Neural cell (in vitro differentiated cells): ENCODE measurements around the gene VWA1. TPM values are rescaled to one million over a fixed set of nuclear protein-coding genes. Genes with fewer than 3 reads are reported as not detected.
"Not testable (repeated sequence)": the region's sequence is repeated elsewhere in the genome, so short reads cannot be mapped to it uniquely, and the experiment has no call there.

Source experiments
- H2AFZ ChIP-seq: fragments of 200-600, 300-800 bp; sonication (generic), shearing (Covaris generic); 2 replicates; pipeline ENCODE4 v1.6.0; 2014; ENCODE audit warnings: low read depth, mild to moderate bottlenecking, antibody characterized with exemption, low read length, moderate library complexity
- H3F3A ChIP-seq: fragments of 200-600 bp; shearing (Covaris generic); 2 replicates; pipeline ENCODE4 v1.6.1; 2016; ENCODE audit warnings: mild to moderate bottlenecking, moderate library complexity, mixed read lengths, antibody characterized with exemption, low read length; ENCODE audit not compliant: insufficient read depth, poor library complexity, severe bottlenecking
- H3K27ac ChIP-seq: fragments of 200-600, 300-800 bp; sonication (generic), shearing (Covaris generic); 2 replicates; pipeline ENCODE4 v1.5.1; 2014; ENCODE audit warnings: mild to moderate bottlenecking, low read length, moderate library complexity
- H3K27me3 ChIP-seq: fragments of 300-800, 200-600 bp; sonication (generic), shearing (Covaris generic); 2 replicates; pipeline ENCODE4 v1.6.0; 2014; ENCODE audit warnings: mild to moderate bottlenecking, low read depth, low read length, moderate library complexity; ENCODE audit not compliant: insufficient read depth
- H3K36me3 ChIP-seq: fragments of 300-800, 200-600 bp; sonication (generic), shearing (Covaris generic); 2 replicates; pipeline ENCODE4 v1.5.1; 2014; ENCODE audit warnings: mild to moderate bottlenecking, antibody characterized with exemption, low read length, moderate library complexity; ENCODE audit not compliant: insufficient read depth
- H3K4me2 ChIP-seq: fragments of 300-800, 200-600 bp; sonication (generic), shearing (Covaris generic); 2 replicates; pipeline ENCODE4 v1.6.0; 2014; ENCODE audit warnings: mild to moderate bottlenecking, low read length
- H3K4me3 ChIP-seq: fragments of 300-800, 200-600 bp; sonication (generic), shearing (Covaris generic); 2 replicates; pipeline ENCODE4 v1.5.1; 2014; ENCODE audit warnings: mild to moderate bottlenecking, low read length, moderate library complexity
- H3K79me2 ChIP-seq: fragments of 200-600 bp; shearing (Covaris generic); replicated peaks from 2 replicates; pipeline ENCODE4 v1.6.0; 2014; ENCODE audit warnings: mild to moderate bottlenecking, low read length, moderate library complexity; ENCODE audit not compliant: insufficient read depth
- H3K9ac ChIP-seq: fragments of 300-800, 200-600 bp; sonication (generic), shearing (Covaris generic); 2 replicates; pipeline ENCODE4 v1.6.1; 2016; ENCODE audit warnings: mild to moderate bottlenecking, low read length, mixed read lengths
- H3K9me2 ChIP-seq: fragments of 200-600 bp; shearing (Covaris generic); 2 replicates; pipeline ENCODE4 v1.6.1; 2016; ENCODE audit warnings: mild to moderate bottlenecking, low read length, mixed read lengths; ENCODE audit not compliant: insufficient read depth
- H3K9me3 ChIP-seq: fragments of 200-600, 300-800 bp; sonication (generic), shearing (Covaris generic); 2 replicates; pipeline ENCODE4 v1.6.1; 2016; ENCODE audit warnings: mild to moderate bottlenecking, mixed run types, low read length, moderate library complexity, mixed read lengths
- H4K20me1 ChIP-seq: fragments of 200-600 bp; shearing (Covaris generic); 2 replicates; pipeline ENCODE4 v1.6.1; 2016; ENCODE audit warnings: mild to moderate bottlenecking, mixed run types; ENCODE audit not compliant: insufficient read depth
- CTCF ChIP-seq: fragments of 450-650 bp; IDR thresholded peaks from 2 replicates; pipeline ENCODE4 v1.5.1; 2014; ENCODE audit warnings: antibody characterized with exemption, mild to moderate bottlenecking, moderate library complexity; ENCODE audit not compliant: poor library complexity, severe bottlenecking
- EP300 ChIP-seq: fragments of 450-650 bp; conservative IDR thresholded peaks from 2 replicates; pipeline ENCODE4 v1.6.1; 2014; ENCODE audit warnings: antibody characterized with exemption, mild to moderate bottlenecking, moderate library complexity; ENCODE audit not compliant: poor library complexity, severe bottlenecking
- EZH2 ChIP-seq: fragments of 200-600, 300-800 bp; shearing (Covaris generic), sonication (generic); IDR thresholded peaks from 2 replicates; pipeline ENCODE4 v1.6.1; 2014; ENCODE audit warnings: antibody characterized with exemption, low read length, borderline replicate concordance, mild to moderate bottlenecking; ENCODE audit not compliant: insufficient read depth, poor library complexity, severe bottlenecking
- MXI1 ChIP-seq: fragments of 450-650 bp; conservative IDR thresholded peaks from 2 replicates; pipeline ENCODE4 v1.6.1; 2014; ENCODE audit warnings: antibody characterized with exemption, mild to moderate bottlenecking; ENCODE audit not compliant: poor library complexity, severe bottlenecking
- POLR2AphosphoS5 ChIP-seq: IDR thresholded peaks from 2 replicates; pipeline ENCODE4 v1.6.1; 2012
- RAD21 ChIP-seq: fragments of 450-650 bp; conservative IDR thresholded peaks from 2 replicates; pipeline ENCODE4 v1.6.1; 2014; ENCODE audit warnings: antibody characterized with exemption, mild to moderate bottlenecking, moderate library complexity
- REST ChIP-seq: IDR thresholded peaks from 2 replicates; pipeline ENCODE4 v1.6.1; 2012; ENCODE audit warnings: borderline replicate concordance
- SMC3 ChIP-seq: fragments of 450-650 bp; conservative IDR thresholded peaks from 2 replicates; pipeline ENCODE4 v1.6.1; 2014; ENCODE audit warnings: antibody characterized with exemption, mild to moderate bottlenecking, moderate library complexity; ENCODE audit not compliant: poor library complexity
- TAF1 ChIP-seq: IDR thresholded peaks from 2 replicates; pipeline ENCODE4 v1.6.1; 2012; ENCODE audit warnings: low read depth
- polyA plus RNA-seq: library from polyadenylated mRNA; depleted of rRNA; stranded (reverse); fragments of >200 nt; gene quantifications from 2 replicates; pipeline ENCODE4 v1.2.3, GENCODE V29; 2014

The VWA1 gene
- polyA plus RNA-seq, 1 donor from 2014 or later = 0.88 TPM

- Histone ChIP-seq H3K36me3 (no peaks in the 10 kb centered on the region), H3K79me2 (no peaks in the 10 kb centered on the region), H3K9ac (no peak overlapping the region), H3K27me3 (no peaks in the 10 kb centered on the region), H4K20me1 (no peaks in the 10 kb centered on the region), H3K27ac (no peak overlapping the region), H3K9me2 (no peaks in the 10 kb centered on the region), H3K4me3 (no peak overlapping the region), H2AFZ (no peak overlapping the region), H3K9me3 (no peaks in the 10 kb centered on the region), H3K4me2 (no peak overlapping the region), H3F3A (no peaks in the 10 kb centered on the region)
- TF ChIP-seq CTCF (no peak), RAD21 (no peak), SMC3 (no peak), POLR2AphosphoS5 (no peak), EP300 (no peak), TAF1 (no peak), MXI1 (no peak), EZH2 (no peak), REST (no peak)
These were observed 17.4 kb downstream of the VWA1 start for GRCh38 chr1:1452882-1453281.

GRCh38 chr1:1454286-1455056, 19.0 kb downstream of the VWA1 start:
- not testable (repeated sequence) for H3K9ac ChIP-seq, H2AFZ ChIP-seq, H3F3A ChIP-seq, H3K27me3 ChIP-seq, H3K4me2 ChIP-seq, H3K27ac ChIP-seq, H3K79me2 ChIP-seq, H3K9me2 ChIP-seq, H3K36me3 ChIP-seq, H4K20me1 ChIP-seq, H3K9me3 ChIP-seq, H3K4me3 ChIP-seq
